ENCODE results near the gene PTF1A.
A peak's percentile ranks its signal among the peaks of the same experiment; 100 is the strongest.

The PTF1A gene

DNA sequence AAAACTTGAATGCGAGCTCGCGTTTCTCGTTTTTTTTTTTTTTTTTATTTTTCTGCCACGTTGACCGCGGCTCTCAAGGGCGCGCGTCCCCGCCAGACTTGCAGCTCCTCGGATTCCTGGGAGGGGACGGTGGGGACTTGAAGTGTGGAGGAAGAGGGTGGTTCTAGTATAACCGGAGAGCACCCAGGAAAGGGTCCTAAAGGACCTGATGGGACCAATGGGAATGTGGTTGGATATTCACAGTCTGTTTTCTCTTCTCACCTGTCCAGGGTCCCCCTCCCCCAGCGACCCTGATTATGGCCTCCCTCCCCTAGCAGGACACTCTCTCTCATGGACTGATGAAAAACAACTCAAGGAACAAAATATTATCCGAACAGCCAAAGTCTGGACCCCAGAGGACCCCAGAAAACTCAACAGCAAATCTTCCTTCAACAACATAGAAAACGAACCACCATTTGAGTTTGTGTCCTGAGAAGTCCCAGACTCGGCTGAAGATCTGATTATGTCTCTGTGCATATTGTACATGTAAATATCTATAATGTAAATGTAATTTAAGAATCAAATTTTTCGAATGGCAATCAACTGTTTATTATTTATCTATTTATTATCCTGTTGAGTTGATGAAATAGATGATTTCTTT, 1.4 kb downstream of the PTF1A start:
- no peak overlapping the region for H4K8ac ChIP-seq (ENCODE audit: low read length)
- no peak overlapping the region for H3K18ac ChIP-seq (ENCODE audit: low read depth in 1 of 2, low read length in 2 of 2)
- WGBS, result 8% methylated on average over 12 of the region's 19 CpGs
- H2AK5ac ChIP-seq (ENCODE audit: low read length, severe bottlenecking), result no peak overlapping the region
- no peak overlapping the region for H3K27ac ChIP-seq (ENCODE audit: low read length, poor library complexity, severe bottlenecking)
- no peak overlapping the region for H3K9ac ChIP-seq (ENCODE audit: low read length)
- no peak overlapping the region for H2BK5ac ChIP-seq (ENCODE audit: low read depth, low read length, poor library complexity, severe bottlenecking)
- no peak overlapping the region for H3K4me3 ChIP-seq (ENCODE audit: insufficient read depth in 1 of 2, low read depth in 1 of 2, low read length in 2 of 2)
- no peak overlapping the region for H3K14ac ChIP-seq (ENCODE audit: low read length in 2 of 2)
- no peak overlapping the region for H3K23ac ChIP-seq (ENCODE audit: low read length in 2 of 2)
- H2BK15ac ChIP-seq (ENCODE audit: low read depth, poor library complexity, severe bottlenecking), result no peak overlapping the region
- peaks cover 24% of the 10 kb centered on the region for H3K4me1 ChIP-seq (ENCODE audit: control insufficient read depth, insufficient read depth, low read depth, low read length)
- H3K79me1 ChIP-seq (replicated peaks; ENCODE audit: low read length, poor library complexity, severe bottlenecking), result no peaks in the 10 kb centered on the region
- no peak overlapping the region for H2AFZ ChIP-seq (ENCODE audit: low read depth, low read length)
- no peak overlapping the region for H3K4me2 ChIP-seq (ENCODE audit: low read length, poor library complexity, severe bottlenecking)
- no peaks in the 10 kb centered on the region for H3K9me3 ChIP-seq (ENCODE audit: control insufficient read depth, low read length)
- no peak overlapping the region for H2BK120ac ChIP-seq (ENCODE audit: low read depth, low read length)
- peaks cover 90 to 91% of the 10 kb centered on the region in 2 experiments for H3K27me3 ChIP-seq (ENCODE audit: control insufficient read depth in 1 of 2, insufficient read depth in 1 of 2, low read length in 2 of 2)
- no peak for DNase-seq
- H3K36me3 ChIP-seq (ENCODE audit: control insufficient read depth in 1 of 2, insufficient read depth in 2 of 2, low read depth in 1 of 2, low read length in 2 of 2), result no peaks in the 10 kb centered on the region
- no peak overlapping the region for H4K91ac ChIP-seq (ENCODE audit: low read length)
- no peak overlapping the region for H3K4ac ChIP-seq (ENCODE audit: low read depth in 1 of 2, low read length in 2 of 2)
- no peak overlapping the region for H2BK12ac ChIP-seq (ENCODE audit: low read length in 2 of 2)

- Histone ChIP-seq H4K91ac (ENCODE audit: low read length) (no peak overlapping the region), H3K79me1 (replicated peaks; ENCODE audit: low read length, poor library complexity, severe bottlenecking) (no peaks in the 10 kb centered on the region), H3K4me2 (ENCODE audit: low read length, poor library complexity, severe bottlenecking) (no peak overlapping the region), H3K4ac (ENCODE audit: low read depth in 1 of 2, low read length in 2 of 2) (no peak overlapping the region), H3K18ac (ENCODE audit: low read depth in 1 of 2, low read length in 2 of 2) (no peak overlapping the region), H3K36me3 (ENCODE audit: control insufficient read depth in 1 of 2, insufficient read depth in 2 of 2, low read depth in 1 of 2, low read length in 2 of 2) (no peaks in the 10 kb centered on the region), H2AK5ac (ENCODE audit: low read length, severe bottlenecking) (no peak overlapping the region), H3K23ac (ENCODE audit: low read length in 2 of 2) (no peak overlapping the region), H2AFZ (ENCODE audit: low read depth, low read length) (no peak overlapping the region), H4K8ac (ENCODE audit: low read length) (no peak overlapping the region), H2BK120ac (ENCODE audit: low read depth, low read length) (no peak overlapping the region), H3K9me3 (ENCODE audit: control insufficient read depth, low read length) (no peaks in the 10 kb centered on the region), H3K4me1 (ENCODE audit: control insufficient read depth, insufficient read depth, low read depth, low read length) (peaks cover 24% of the 10 kb centered on the region), H2BK15ac (ENCODE audit: low read depth, poor library complexity, severe bottlenecking) (no peak overlapping the region), H3K27ac (ENCODE audit: low read length, poor library complexity, severe bottlenecking) (no peak overlapping the region), H3K27me3 (ENCODE audit: control insufficient read depth in 1 of 2, insufficient read depth in 1 of 2, low read length in 2 of 2) (peaks cover 89 to 91% of the 10 kb centered on the region in 2 experiments), H2BK12ac (ENCODE audit: low read length in 2 of 2) (no peak overlapping the region), H3K9ac (ENCODE audit: low read length) (no peak overlapping the region), H3K14ac (ENCODE audit: low read length in 2 of 2) (no peak overlapping the region), H3K4me3 (ENCODE audit: insufficient read depth in 1 of 2, low read depth in 1 of 2, low read length in 2 of 2) (peak overlapping the region in 1 of 2 experiments; percentile 14), H2BK5ac (ENCODE audit: low read depth, low read length, poor library complexity, severe bottlenecking) (no peak overlapping the region)
- no peak for DNase-seq
- WGBS, result 19% methylated on average over 11 of the region's 13 CpGs
These were observed 2.4 kb downstream of the PTF1A start for GRCh38 chr10:23194471-23194965.

DNA sequence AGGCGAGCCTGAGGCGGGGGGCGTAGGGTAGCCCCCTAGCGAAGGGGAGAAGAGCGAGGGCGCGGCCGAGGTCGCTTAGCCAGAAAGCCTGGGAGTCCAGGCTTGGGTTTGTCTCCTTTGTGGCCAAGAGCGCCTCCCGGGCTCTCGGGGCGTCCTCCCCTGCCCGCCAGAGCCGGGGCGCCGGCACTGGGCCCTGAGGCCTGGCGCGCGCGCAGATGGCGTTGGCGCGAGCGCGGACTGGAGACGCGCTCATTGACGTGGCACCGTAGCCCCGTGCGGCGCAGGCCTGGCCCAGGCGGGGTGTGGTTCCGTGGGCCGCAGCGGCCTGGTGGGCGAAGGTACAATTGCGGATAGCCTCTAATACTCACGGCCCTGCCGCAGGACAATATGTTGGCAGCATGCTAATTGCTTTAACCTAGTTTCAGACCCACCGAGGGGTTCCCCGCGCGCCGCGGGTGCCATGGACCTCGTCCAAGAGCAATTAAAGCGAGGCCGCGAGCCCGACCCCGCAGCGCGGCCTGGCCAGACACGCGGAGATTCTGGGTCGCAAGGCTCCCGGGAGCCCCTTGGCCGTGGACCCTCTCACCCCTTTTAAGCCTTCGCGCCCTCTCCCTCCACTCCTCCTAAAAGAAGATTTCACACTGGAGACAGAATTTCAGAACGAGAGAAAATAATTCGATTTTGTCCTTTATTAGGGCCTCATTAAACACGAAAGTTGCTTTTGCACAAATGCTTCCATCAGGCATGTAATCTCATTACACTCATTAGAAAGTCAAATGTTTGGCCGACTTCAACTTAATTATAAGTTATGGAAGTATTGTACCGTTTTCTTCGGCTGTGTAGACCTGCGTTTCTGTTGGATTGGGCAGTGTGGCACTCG, 3.1 kb downstream of the PTF1A start:
- Histone ChIP-seq H3K14ac (ENCODE audit: low read length in 2 of 2) (no peak overlapping the region), H3K4me1 (ENCODE audit: control insufficient read depth, insufficient read depth, low read depth, low read length) (peaks cover 24% of the 10 kb centered on the region), H3K4me3 (ENCODE audit: insufficient read depth in 1 of 2, low read depth in 1 of 2, low read length in 2 of 2) (no peak overlapping the region), H3K9ac (ENCODE audit: low read length) (no peak overlapping the region), H3K9me3 (ENCODE audit: control insufficient read depth, low read length) (no peaks in the 10 kb centered on the region), H3K79me1 (replicated peaks; ENCODE audit: low read length, poor library complexity, severe bottlenecking) (no peaks in the 10 kb centered on the region), H4K8ac (ENCODE audit: low read length) (no peak overlapping the region), H3K27ac (ENCODE audit: low read length, poor library complexity, severe bottlenecking) (no peak overlapping the region), H2BK15ac (ENCODE audit: low read depth, poor library complexity, severe bottlenecking) (no peak overlapping the region), H2BK5ac (ENCODE audit: low read depth, low read length, poor library complexity, severe bottlenecking) (no peak overlapping the region), H3K27me3 (ENCODE audit: control insufficient read depth in 1 of 2, insufficient read depth in 1 of 2, low read length in 2 of 2) (peaks cover 91 to 92% of the 10 kb centered on the region in 2 experiments), H2BK12ac (ENCODE audit: low read length in 2 of 2) (no peak overlapping the region), H3K23ac (ENCODE audit: low read length in 2 of 2) (no peak overlapping the region), H2AFZ (ENCODE audit: low read depth, low read length) (no peak overlapping the region), H4K91ac (ENCODE audit: low read length) (no peak overlapping the region), H3K18ac (ENCODE audit: low read depth in 1 of 2, low read length in 2 of 2) (no peak overlapping the region), H2BK120ac (ENCODE audit: low read depth, low read length) (no peak overlapping the region), H3K4me2 (ENCODE audit: low read length, poor library complexity, severe bottlenecking) (no peak overlapping the region), H2AK5ac (ENCODE audit: low read length, severe bottlenecking) (no peak overlapping the region), H3K4ac (ENCODE audit: low read depth in 1 of 2, low read length in 2 of 2) (no peak overlapping the region), H3K36me3 (ENCODE audit: control insufficient read depth in 1 of 2, insufficient read depth in 2 of 2, low read depth in 1 of 2, low read length in 2 of 2) (no peaks in the 10 kb centered on the region)
- 7% methylated on average over 65 of the region's 70 CpGs for WGBS
- DNase-seq, result no peak

GRCh38 chr10:23195846-23196600, 3.9 kb downstream of the PTF1A start:
- H3K18ac ChIP-seq (ENCODE audit: low read depth in 1 of 2, low read length in 2 of 2), result no peak overlapping the region
- H3K9ac ChIP-seq (ENCODE audit: low read length), result no peak overlapping the region
- no peak overlapping the region for H3K23ac ChIP-seq (ENCODE audit: low read length in 2 of 2)
- no peak overlapping the region for H2BK15ac ChIP-seq (ENCODE audit: low read depth, poor library complexity, severe bottlenecking)
- no peak overlapping the region for H2AK5ac ChIP-seq (ENCODE audit: low read length, severe bottlenecking)
- 15% methylated on average over 11 of the region's 13 CpGs for WGBS
- no peak overlapping the region for H2AFZ ChIP-seq (ENCODE audit: low read depth, low read length)
- no peak overlapping the region for H3K4ac ChIP-seq (ENCODE audit: low read depth in 1 of 2, low read length in 2 of 2)
- H3K27me3 ChIP-seq (ENCODE audit: control insufficient read depth in 1 of 2, insufficient read depth in 1 of 2, low read length in 2 of 2), result peaks cover 91 to 92% of the 10 kb centered on the region in 2 experiments
- no peak overlapping the region for H4K8ac ChIP-seq (ENCODE audit: low read length)
- H4K91ac ChIP-seq (ENCODE audit: low read length), result no peak overlapping the region
- no peaks in the 10 kb centered on the region for H3K9me3 ChIP-seq (ENCODE audit: control insufficient read depth, low read length)
- H3K79me1 ChIP-seq (replicated peaks; ENCODE audit: low read length, poor library complexity, severe bottlenecking), result no peaks in the 10 kb centered on the region
- no peak overlapping the region for H3K4me2 ChIP-seq (ENCODE audit: low read length, poor library complexity, severe bottlenecking)
- H3K14ac ChIP-seq (ENCODE audit: low read length in 2 of 2), result no peak overlapping the region
- H3K36me3 ChIP-seq (ENCODE audit: control insufficient read depth in 1 of 2, insufficient read depth in 2 of 2, low read depth in 1 of 2, low read length in 2 of 2), result no peaks in the 10 kb centered on the region
- H3K4me3 ChIP-seq (ENCODE audit: insufficient read depth in 1 of 2, low read depth in 1 of 2, low read length in 2 of 2), result no peak overlapping the region
- DNase-seq, result no peak
- no peak overlapping the region for H2BK12ac ChIP-seq (ENCODE audit: low read length in 2 of 2)
- no peak overlapping the region for H2BK120ac ChIP-seq (ENCODE audit: low read depth, low read length)
- H2BK5ac ChIP-seq (ENCODE audit: low read depth, low read length, poor library complexity, severe bottlenecking), result no peak overlapping the region
- H3K27ac ChIP-seq (ENCODE audit: low read length, poor library complexity, severe bottlenecking), result no peak overlapping the region
- peaks cover 24% of the 10 kb centered on the region for H3K4me1 ChIP-seq (ENCODE audit: control insufficient read depth, insufficient read depth, low read depth, low read length)

All from mesenchymal stem cell (in vitro differentiated cells and primary cell).